NB4 (cell line): ENCODE data around the gene MMP28.

Experiments used
- CTCF ChIP-seq: IDR thresholded peaks from one replicate; pipeline ENCODE4 v1.5.1; 2012; ENCODE audit warnings: low read depth, low read length
- MAX ChIP-seq: IDR thresholded peaks from 2 replicates; pipeline ENCODE4 v1.6.1; 2011; ENCODE audit warnings: low read depth, low read length
- MYC ChIP-seq: IDR thresholded peaks from 2 replicates; pipeline ENCODE4 v1.6.1; 2011; ENCODE audit warnings: low read depth, low read length
- POLR2A ChIP-seq: IDR thresholded peaks from 2 replicates; pipeline ENCODE4 v1.6.1; 2011; ENCODE audit warnings: mild to moderate bottlenecking; ENCODE audit not compliant: insufficient read length; ENCODE audit errors: extremely low read depth

- TF ChIP-seq POLR2A (no peak), CTCF (no peak), MAX (no peak), MYC (no peak)
These were observed 2.5 kb upstream of the MMP28 start for GRCh38 chr17:35797918-35798317.
